MCF 10A (cell line): ENCODE measurements around the gene PTPN11. TPM values are rescaled to one million over a fixed set of nuclear protein-coding genes. Genes with fewer than 3 reads are reported as not detected.

Experiments used
- BruUV-seq: library from RNA; stranded (reverse); fragments of 400-500 nt; replicated peaks from 2 replicates; lab custom pipeline; 2021; lab: Mats Ljungman, UMichigan
- CTCF ChIA-PET: fragments of 300-600 bp; sonication (Branson Sonifier 250); formaldehyde crosslinking; extraction: SDS; loops from one replicate; lab custom pipeline; 2021; ENCODE audit warnings: antibody characterized with exemption, inconsistent platforms; lab: Yijun Ruan, JAX
- POLR2A ChIA-PET: fragments of 300-600, 350-650 bp; sonication (Branson Sonifier 250); formaldehyde crosslinking; extraction: SDS; loops from one replicate; lab custom pipeline; 2020; ENCODE audit warnings: antibody characterized with exemption, inconsistent platforms; lab: Yijun Ruan, JAX
- DNase-seq: peaks from one replicate; pipeline ENCODE4 v3.0.0-alpha.2; 2018; ENCODE audit not compliant: unreplicated experiment
- H3K27ac Mint-ChIP-seq: one replicate; pipeline ENCODE4 v1.8.0; 2022; ENCODE audit warnings: mild to moderate bottlenecking, low read depth, mixed read lengths; ENCODE audit not compliant: unreplicated experiment
- H3K27me3 Mint-ChIP-seq: one replicate; pipeline ENCODE4 v1.8.0; 2022; ENCODE audit warnings: mixed read lengths; ENCODE audit not compliant: insufficient read depth, unreplicated experiment
- H3K36me3 Mint-ChIP-seq: one replicate; pipeline ENCODE4 v1.8.0; 2022; ENCODE audit warnings: mild to moderate bottlenecking, moderate library complexity, mixed read lengths; ENCODE audit not compliant: insufficient read depth, unreplicated experiment
- H3K4me1 Mint-ChIP-seq: one replicate; pipeline ENCODE4 v1.8.0; 2022; ENCODE audit warnings: mixed read lengths; ENCODE audit not compliant: insufficient read depth, unreplicated experiment
- H3K4me3 Mint-ChIP-seq: one replicate; pipeline ENCODE4 v1.8.0; 2022; ENCODE audit warnings: mild to moderate bottlenecking, moderate library complexity, mixed read lengths; ENCODE audit not compliant: unreplicated experiment
- H3K9me3 Mint-ChIP-seq: one replicate; pipeline ENCODE4 v1.8.0; 2022; ENCODE audit warnings: mixed read lengths; ENCODE audit not compliant: unreplicated experiment
- CTCF ChIP-seq: fragments of 200-600 bp; IDR thresholded peaks from one replicate; pipeline ENCODE4 v1.8.0; 2022; ENCODE audit warnings: antibody characterized with exemption, mild to moderate bottlenecking; ENCODE audit not compliant: unreplicated experiment
- intact Hi-C: fragments of 100-400 bp; cut with micrococcal nuclease; formaldehyde crosslinking; loops from 2 replicates; pipeline ENCODE4 v1.14.1; 2022
- total RNA-seq: library from RNA; stranded (reverse); gene quantifications from 2 replicates; pipeline ENCODE4 v1.2.3, GENCODE V29; 2022

Gene PTPN11
- total RNA-seq, 1 experiment from 2014 or later = 164 TPM

GRCh38 chr12:112533528-112533927 is 114.8 kb downstream of the PTPN11 start:
- ChIA-PET CTCF (no interaction called here), POLR2A (no interaction called here)
- Mint-ChIP-seq H3K36me3 (no peaks in the 10 kb centered on the region), H3K27ac (no peak overlapping the region), H3K4me3 (no peak overlapping the region), H3K27me3 (peaks cover 11% of the 10 kb centered on the region), H3K4me1 (peaks cover 8% of the 10 kb centered on the region), H3K9me3 (no peaks in the 10 kb centered on the region)
- no peak for DNase-seq
- intact Hi-C loops = no loop called here
- no TSS peak for BruUV-seq
- TF ChIP-seq CTCF = no peak

- intact Hi-C loops = no loop called here
- H3K9me3 Mint-ChIP-seq = no peaks in the 10 kb centered on the region
- H3K27me3 Mint-ChIP-seq = peaks cover 11% of the 10 kb centered on the region
- H3K4me3 Mint-ChIP-seq = no peak overlapping the region
- no TSS peak for BruUV-seq
- no peak for DNase-seq
- TF ChIP-seq CTCF = no peak
- POLR2A ChIA-PET = no interaction called here
- no peak overlapping the region for H3K27ac Mint-ChIP-seq
- H3K4me1 Mint-ChIP-seq = peaks cover 8% of the 10 kb centered on the region
- CTCF ChIA-PET = no interaction called here
- H3K36me3 Mint-ChIP-seq = no peaks in the 10 kb centered on the region
These were observed 116.3 kb downstream of the PTPN11 start for GRCh38 chr12:112535017-112535416.

DNA sequence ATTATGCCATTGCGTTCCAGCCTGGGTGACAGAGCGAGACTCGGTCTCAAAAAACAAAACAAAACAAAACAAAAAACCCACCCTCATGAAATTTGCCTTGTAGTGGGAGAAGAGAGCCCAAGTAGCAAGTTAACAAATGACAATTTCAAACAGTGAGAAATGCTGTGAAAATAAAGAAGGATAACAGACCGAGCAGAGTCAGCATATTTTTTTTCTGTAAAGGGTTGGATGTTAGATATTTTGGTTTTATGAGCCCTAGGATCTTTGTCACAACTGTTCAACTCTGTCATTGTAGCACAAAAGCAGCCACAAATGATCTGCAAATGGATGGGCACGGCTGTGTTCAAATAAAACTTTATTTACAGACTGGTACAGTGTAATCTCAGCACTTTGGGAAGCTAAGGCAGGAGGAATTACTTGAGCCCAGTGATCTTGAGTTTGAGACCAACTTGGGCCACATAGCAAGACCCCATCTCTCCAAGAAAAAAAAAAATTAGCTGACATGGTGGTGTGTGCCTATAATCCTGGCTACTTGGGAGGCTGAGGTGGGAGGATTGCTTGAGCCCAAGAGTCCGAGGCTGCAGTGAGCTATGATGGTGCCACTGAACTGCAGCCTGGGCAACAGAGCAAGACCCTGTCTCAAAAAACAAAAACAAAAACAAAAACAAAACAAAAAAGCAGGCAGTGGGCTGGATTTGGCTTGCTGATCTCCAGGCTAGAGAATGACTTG is 117.1 kb downstream of the PTPN11 start:
- no peak overlapping the region for H3K27ac Mint-ChIP-seq
- CTCF ChIA-PET = no interaction called here
- H3K4me3 Mint-ChIP-seq = no peak overlapping the region
- no peaks in the 10 kb centered on the region for H3K36me3 Mint-ChIP-seq
- POLR2A ChIA-PET = no interaction called here
- no peak for TF ChIP-seq CTCF
- no peak for DNase-seq
- no peaks in the 10 kb centered on the region for H3K9me3 Mint-ChIP-seq
- H3K27me3 Mint-ChIP-seq = peaks cover 11% of the 10 kb centered on the region
- peaks cover 8% of the 10 kb centered on the region for H3K4me1 Mint-ChIP-seq
- no TSS peak for BruUV-seq
- intact Hi-C loops = no loop called here

DNA sequence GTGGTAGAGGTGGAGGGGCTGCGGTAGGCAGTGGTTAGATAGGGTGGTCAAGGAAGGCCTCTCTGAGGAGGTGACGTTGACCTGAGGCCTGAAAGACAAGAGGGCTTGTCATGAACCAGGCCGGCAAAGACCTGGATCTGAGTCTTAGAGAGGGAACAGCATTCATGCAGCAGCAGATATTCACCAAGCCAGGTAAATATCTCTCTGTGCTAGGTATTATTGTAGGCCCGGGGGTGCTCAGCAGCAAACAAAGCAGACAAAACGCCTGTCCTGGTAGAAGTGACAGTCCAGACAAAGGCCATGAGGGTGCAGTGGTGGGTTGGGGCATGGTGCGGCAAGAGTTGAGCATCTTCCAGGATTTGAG is 117.6 kb downstream of the PTPN11 start:
- H3K27ac Mint-ChIP-seq = no peak overlapping the region
- POLR2A ChIA-PET = no interaction called here

More for the DNA sequence above, 117.6 kb downstream of the PTPN11 start:
- Mint-ChIP-seq H3K36me3 (no peaks in the 10 kb centered on the region), H3K27me3 (peaks cover 11% of the 10 kb centered on the region), H3K4me1 (peaks cover 8% of the 10 kb centered on the region), H3K4me3 (no peak overlapping the region), H3K9me3 (no peaks in the 10 kb centered on the region)
- TF ChIP-seq CTCF = no peak
- no TSS peak for BruUV-seq
- no peak for DNase-seq
- intact Hi-C loops = no loop called here
- CTCF ChIA-PET = no interaction called here
